Stimulated activated CD4-positive, alpha-beta T cell treated with anti-CD3 and anti-CD28 coated beads, TNF-alpha, amount 100 ng/mL, for 48 hours (primary cell): ENCODE results near the gene CDRT15L2.
"Not testable (repeated sequence)": the region's sequence is repeated elsewhere in the genome, so short reads cannot be mapped to it uniquely, and the experiment has no call there.

Experiments
- DNase-seq, 3 donors: peaks; one replicate each; pipeline ENCODE4 v3.0.0-alpha.2; 2020; ENCODE audit warnings: low read depth in 3 of 3

Gene CDRT15L2

DNA sequence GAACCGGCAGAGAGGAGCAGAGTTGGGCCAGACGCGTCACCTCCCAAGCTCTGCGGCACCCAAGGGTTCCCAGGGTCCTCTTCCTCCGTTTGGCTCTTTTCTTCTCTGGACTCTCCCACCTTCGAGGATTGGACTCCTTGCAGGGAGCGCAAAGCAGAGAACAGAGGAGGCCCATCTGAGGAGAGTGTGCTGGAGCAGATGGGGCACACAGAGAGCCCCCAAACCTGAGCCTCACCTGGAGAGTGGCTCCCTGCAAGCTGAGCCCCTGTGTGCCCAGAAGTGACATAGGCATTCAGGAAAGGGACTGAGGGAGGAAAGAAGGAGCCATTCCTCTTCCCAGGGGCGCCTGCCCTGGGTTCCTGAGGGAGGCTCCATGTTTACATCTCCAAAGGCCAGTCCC is 6.3 kb upstream of the CDRT15L2 start:
- not testable (repeated sequence) for DNase-seq

DNA sequence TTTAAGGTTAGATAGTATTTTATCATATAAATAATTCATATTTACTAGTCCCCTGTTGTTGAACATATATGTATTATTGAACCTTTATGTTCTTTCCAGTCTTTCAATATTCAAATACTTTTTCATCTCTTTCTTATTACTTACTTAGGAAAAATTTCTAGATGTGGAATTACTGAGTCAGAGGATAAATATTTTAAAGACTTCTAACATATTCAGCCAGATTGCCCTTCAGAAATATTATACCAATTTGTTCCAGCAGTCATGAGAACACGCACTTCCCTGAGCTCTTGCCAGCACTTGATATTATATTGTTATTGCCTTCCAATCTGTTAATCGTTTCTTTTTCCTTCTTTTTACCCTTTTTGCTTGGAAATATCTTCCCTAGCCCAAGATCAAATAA is 4.5 kb upstream of the CDRT15L2 start:
- not testable (repeated sequence) for DNase-seq

DNA sequence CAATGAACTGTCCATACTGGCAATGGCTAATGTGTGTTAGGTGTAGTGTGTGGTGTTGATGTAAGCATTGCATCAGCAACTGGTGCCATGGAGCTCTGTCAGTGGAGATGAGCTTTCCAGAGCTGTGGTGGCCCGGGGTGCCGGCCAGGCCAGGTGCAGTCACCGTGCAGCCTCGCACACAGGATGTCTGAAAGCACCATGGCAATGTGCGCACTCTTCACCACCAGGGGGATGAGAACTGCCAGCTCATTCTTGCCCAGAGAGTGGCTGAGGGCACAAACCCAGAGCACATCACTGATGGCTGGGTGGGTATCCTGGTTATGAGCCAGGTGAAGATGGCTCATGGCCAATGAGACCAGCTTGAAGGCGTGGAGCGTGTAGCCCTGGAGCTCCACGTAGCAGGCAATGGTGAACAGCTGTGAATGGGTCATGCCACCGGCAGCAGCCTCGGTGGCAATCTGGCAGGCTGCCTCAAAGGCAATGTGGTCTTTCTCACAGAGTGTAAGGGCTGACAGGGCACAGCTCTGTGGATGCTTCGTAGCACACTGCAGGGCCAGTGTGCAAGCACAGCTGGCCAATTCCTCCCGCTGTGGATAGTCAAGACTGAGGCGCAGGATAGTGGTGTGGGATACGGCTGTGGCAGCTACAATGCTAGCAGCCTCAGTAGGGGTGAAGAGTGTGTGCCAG is 4.5 kb downstream of the CDRT15L2 start:
- not testable (repeated sequence) for DNase-seq

DNA sequence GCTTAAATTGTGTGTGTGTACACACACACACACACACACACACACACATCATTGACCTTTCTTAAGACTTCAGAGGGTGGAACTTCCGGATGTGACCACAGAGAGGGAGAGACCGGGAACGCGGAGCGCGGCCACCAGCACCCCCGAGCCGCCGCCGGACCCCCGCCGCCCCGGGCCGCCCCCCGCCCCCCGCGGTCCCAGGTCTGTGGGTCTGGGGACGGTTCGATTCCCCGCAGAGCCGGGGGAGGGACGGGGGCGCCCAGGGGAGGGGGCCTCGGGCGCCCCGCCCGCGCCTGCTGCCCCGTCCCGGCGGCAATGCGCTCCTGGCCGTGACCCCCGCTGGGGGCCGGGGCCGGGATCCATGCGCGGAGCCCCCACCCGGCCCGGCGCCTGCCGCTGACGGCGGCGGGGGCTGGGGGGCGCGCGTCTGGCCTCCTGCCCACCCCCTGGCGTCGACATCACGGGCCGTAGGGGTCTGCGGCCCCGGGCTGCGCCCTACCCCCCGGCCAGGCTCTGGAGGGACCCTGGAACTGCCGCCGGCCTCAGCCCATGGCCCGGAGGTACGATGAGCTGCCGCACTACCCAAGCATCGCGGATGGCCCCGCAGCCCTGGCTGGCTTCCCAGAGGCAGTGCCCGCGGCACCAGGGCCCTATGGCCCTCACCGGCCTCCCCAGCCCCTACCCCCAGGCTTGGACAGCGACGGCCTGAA is 9.4 kb downstream of the CDRT15L2 start:
- DNase-seq: not testable (repeated sequence)

DNA sequence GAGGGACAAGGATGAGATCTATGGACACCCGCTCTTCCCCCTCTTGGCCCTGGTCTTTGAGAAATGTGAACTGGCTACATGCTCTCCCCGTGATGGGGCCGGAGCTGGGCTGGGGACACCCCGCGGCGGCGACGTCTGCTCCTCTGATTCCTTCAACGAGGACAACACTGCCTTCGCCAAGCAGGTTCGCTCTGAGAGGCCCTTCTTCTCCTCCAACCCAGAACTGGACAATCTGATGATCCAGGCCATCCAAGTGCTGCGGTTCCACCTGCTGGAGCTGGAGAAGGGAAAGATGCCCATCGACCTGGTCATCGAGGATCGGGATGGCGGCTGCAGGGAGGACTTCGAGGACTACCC is 9.9 kb downstream of the CDRT15L2 start:
- DNase-seq: not testable (repeated sequence)

DNA sequence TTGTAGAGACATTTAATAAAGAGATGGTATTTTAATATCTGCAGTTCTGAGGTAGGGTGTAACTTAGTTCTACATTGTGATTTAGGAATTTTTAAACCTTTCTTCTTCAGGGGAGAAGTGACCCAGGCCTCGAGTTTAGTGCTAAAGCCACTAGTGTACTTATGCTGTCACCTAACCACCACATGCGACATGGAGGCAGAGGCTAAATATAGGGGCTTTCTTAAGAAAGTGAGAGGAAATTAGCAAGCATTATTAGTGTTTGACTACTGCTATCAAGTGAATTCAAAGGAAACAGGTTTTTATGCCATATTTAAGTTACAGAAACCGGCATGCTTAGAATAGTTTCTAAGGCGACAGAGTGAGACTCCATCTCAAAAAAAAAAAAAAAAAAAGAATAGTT is 11.5 kb downstream of the CDRT15L2 start:
- not testable (repeated sequence) for DNase-seq

DNA sequence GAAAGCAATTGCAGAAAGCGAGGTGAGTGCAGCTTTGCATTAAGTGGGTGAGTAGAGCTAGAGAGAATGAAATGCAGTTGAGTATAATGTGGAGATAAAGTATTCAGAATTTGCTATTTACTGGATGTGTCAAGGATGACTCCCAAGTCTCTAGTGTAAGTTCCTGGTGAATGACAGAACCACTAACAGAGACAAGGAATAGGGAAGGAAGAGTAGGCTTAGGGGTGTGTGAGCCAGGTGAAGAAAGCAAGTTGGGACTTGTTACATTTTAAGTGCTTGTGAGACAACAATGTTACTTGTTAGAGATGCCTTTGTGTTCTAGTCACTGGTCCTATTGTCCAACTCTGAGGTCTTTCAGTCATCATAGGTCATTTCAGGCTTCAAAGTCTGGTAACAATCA is 26.0 kb downstream of the CDRT15L2 start:
- DNase-seq: not testable (repeated sequence)

DNA sequence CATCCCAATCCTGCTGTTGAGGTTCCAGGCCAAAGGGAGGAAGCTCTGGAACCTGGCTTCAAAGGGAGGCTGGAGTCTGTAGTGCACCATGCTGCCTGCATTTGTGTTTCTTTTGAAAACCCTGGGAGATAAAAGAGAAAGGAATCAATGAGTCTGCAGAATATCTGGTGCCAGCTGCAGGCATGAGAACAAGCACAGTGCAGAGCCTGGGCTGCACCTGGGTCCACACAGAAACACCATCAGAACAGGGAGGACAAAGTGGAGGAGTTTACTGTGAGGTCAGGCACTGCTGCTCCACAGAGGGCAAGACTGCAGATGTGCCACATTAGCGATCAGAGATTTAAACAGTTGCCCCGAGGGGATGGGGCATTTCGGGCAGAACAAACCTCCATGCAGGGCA is 30.0 kb downstream of the CDRT15L2 start:
- not testable (repeated sequence) for DNase-seq

DNA sequence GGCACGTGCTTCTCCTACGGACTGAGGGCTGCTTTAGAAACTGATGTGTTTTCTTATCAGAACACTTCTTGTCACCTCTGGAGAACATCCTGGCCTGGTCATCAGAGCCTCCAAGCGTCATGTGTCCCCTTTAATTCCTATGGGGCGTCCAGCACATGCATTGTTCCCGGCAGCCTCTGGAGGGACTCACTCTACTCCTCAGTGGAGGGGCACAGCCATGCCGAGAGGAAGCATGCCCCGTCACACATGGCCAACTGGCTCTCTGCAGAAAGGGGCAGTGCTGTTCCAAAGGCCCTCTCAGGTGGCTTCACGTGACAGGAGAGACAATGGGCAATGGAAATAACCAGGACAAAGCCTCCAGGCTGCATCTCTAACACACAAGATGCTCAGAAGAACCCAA is 31.8 kb downstream of the CDRT15L2 start:
- DNase-seq: no peak

DNA sequence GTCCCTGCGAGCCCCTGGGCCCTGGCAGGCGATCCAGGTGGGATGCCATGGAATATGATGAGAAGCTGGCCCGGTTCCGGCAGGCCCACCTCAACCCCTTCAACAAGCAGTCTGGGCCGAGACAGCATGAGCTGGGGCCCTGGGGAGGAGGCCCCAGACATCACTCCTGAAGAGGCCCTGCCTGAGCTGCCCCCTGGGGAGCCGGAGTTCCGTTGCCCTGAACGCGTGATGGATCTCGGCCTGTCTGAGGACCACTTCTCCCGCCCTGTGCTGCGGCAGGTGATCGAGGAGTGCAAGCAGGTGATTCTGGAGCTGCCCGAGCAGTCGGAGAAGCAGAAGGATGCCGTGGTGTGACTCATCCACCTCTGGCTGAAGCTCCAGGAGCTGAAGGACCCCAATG is 33.1 kb downstream of the CDRT15L2 start:
- DNase-seq: no peak

DNA sequence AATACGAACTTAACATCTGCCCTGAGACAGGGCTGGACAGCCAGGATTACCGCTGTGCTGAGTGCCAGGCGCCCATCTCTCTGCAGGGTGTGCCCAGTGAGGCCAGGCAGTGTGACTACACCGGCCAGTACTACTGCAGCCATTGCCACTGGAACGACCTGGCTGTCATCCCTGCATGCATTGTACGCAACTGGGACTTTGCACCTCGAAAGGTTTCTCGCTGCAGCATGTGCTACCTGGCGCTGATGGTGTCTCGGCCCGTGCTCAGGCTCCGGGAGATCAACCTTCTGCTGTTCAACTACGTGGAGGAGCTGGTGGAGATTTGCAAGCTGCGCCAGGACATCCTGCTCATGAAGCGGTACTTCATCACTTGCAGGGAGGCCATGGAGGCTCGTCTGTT is 33.7 kb downstream of the CDRT15L2 start:
- DNase-seq: no peak

DNA sequence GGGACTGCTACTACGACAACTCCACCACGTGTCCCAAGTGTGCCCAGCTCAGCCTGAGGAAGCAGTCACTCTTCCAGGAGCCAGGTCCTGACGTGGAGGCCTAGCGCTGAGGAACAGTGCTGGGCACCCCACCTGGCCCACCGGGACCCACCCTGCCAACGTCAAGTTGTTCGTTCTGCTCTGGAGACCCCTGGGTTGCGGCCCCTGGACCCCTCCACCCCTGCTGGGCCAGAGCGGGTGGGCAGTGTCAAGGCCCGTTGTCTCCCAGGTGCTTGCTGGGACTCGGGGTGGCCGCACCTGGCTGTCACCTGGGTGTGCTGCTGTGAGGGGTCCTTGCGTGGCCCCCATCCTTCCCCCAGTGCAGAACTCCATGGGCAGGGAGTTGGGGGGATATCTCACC is 34.4 kb downstream of the CDRT15L2 start:
- DNase-seq: no peak

DNA sequence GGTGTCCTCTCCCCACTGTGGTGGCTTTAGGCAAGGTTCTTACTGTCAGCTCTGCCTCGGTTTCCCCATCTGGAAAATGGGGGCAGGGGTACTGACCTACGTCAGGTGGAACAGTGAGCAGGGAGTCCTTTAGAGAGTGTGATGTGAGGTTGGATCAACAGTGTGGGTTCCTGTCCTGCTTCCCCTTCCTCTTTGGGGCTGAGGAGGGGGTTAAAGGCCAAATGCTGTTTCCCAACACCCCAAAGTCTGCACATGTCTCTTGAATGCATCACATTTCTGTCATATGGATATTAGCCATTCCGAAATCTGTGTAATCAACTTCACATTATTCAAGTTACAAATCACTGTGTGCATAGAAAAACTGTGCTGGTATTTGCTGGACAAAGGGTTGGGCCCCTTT is 35.9 kb downstream of the CDRT15L2 start:
- not testable (repeated sequence) for DNase-seq
